Measurements from ENCODE around the gene COL18A1.
"Not testable (repeated sequence)": the region's sequence is repeated elsewhere in the genome, so short reads cannot be mapped to it uniquely, and the experiment has no call there.

Gene COL18A1

GRCh38 chr21:45517249-45518065, 112.5 kb downstream of the COL18A1 start:
- no peak overlapping the region for H3K4me3 ChIP-seq (ENCODE audit: low read depth, low read length)

DNA sequence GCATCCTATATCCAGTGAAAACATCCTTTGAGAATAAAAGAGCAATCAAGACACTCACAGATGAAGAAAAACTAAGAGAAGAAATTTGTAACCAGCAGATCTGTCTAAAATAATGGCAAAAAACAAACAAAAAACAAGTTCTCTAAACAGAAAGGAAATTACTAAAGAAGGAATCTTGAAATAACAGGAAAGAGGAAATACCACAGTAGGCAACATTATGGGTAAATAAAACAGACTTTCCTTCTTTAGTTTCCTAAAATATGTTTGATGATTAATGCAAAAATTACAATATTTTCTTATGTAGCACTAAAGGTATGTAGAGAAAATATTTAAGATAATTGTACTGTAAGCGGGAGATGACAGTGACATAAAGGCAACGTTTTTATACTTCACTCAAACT, 113.8 kb downstream of the COL18A1 start:
- no peak overlapping the region for H3K4me3 ChIP-seq (ENCODE audit: low read depth, low read length)
- DNase-seq (ENCODE audit: low read depth): no peak

More at GRCh38 chr21:45517249-45518065, 112.5 kb downstream of the COL18A1 start:
- no peak for DNase-seq (ENCODE audit: low read depth)

- no peak for DNase-seq (ENCODE audit: low read depth)
- H3K4me3 ChIP-seq (ENCODE audit: low read depth, low read length): no peak overlapping the region
Observed at GRCh38 chr21:45519182-45519581, 114.2 kb downstream of the COL18A1 start.

DNA sequence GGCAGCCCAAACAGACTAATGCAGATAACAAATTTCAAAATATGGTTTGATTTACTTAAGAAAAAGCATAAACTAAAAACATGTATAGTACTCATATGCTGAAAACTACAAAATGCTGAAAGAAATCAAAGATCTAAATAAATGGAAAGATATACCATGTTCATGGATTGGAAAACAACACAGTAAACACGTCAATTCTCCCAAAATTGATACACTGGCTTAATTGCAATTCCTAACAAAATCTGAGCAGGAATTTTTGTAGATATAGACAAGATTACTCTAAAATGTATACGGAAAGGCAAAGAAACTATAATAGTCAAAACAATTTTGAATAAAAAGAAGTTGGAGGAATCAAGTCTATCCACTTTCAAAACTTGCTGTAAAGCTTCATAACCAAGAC, 116.3 kb downstream of the COL18A1 start:
- DNase-seq (ENCODE audit: low read depth): no peak
- H3K4me3 ChIP-seq (ENCODE audit: low read depth, low read length): no peak overlapping the region

DNA sequence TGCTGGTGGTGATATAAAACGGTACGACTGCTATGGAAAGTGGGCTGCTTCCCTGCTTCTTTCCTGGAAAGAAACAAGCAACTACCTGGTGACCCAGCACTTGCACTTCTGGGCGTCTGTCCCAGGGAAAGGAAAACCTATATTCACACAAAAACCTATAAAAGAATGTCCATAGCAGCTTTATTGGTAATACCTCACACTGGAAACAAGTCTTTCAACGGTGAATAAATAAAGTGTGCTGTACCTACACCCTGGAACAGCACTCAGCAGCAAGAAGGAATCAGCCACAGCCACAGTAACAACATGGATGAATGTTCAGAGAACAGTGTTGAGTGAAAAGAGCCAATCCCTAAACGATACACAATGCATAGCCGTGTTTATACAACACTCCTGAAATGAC, 117.4 kb downstream of the COL18A1 start:
- no peak overlapping the region for H3K4me3 ChIP-seq (ENCODE audit: low read depth, low read length)
- no peak for DNase-seq (ENCODE audit: low read depth)

DNA sequence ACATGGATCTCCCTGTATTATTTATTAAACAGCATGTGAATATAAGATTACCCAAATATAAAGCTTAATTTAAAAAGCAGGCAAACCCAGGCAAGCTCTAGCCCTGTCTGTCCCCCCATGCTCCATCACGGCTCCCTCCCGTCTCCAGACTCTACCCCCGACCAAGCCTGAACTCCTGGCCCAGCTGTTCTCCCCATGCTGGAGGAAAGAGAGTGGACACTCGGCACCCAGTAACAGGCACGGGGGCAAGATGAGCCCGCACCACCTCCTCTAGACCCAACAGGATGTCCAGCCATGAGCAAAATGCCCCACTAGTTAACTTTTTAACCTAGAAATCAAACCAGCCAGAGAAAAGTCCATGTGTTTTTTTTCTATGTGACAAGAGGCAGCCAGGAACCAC, 118.0 kb downstream of the COL18A1 start:
- H3K4me3 ChIP-seq (ENCODE audit: low read depth, low read length): no peak overlapping the region
- DNase-seq (ENCODE audit: low read depth): no peak

- H3K4me3 ChIP-seq (ENCODE audit: low read depth, low read length): no peak overlapping the region
- DNase-seq (ENCODE audit: low read depth): no peak
Observed at GRCh38 chr21:45523411-45524101, 118.6 kb downstream of the COL18A1 start.

DNA sequence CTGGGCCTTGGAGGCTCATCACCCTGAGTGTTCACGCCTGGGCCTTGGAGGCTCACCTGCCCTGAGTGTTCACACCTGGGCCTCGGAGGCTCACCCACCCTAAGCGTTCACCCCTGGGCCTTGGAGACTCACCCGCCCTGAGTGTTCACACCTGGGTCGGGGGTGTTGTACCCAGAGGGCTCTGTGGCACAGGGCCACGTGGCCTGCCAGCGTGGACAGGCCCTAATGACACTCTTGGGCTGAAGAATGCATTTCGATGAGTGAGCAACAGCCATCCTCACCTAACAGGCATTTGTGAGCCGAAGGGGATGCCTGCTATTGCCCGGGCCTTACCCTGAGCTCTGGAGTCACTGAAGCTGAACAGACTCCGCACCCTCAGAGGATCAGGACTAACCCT, 119.8 kb downstream of the COL18A1 start:
- H3K4me3 ChIP-seq (ENCODE audit: low read depth, low read length): no peak overlapping the region
- DNase-seq (ENCODE audit: low read depth): no peak

DNA sequence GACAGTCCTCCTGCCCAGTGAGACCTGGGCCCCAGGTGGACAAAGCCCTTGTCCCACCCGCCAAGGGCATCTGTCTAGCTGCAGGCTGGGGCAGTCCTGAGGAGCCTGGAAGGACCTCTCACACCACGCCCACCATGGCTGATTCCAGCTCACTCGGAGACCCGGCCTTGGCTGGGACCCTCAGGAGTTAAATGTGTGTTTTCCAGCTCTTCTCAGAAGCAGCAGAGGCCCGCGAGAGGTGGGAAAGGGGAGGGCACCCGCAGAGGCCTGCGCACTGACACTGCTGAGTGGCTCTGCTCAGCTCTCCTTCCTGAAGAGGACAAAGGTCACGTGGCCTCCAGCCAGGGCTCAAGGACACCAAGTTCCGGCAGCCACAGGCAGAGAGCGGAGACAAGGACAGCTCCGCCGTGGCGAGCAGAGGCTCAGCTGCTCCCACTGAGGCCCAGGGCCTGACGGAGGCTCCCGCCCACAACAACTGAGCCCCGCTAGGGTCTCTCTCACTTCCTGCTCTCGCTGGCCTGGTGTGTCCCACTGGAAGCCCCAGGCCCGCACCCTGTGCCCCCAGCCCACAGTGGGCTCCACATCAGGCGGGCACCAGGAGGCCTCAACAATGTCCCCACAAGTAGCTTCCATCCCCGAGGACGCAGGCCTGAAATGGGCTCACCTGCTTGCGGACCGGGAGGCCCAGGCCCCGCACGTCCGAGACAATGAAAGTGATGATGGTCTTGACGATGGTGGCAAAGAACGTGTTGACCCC, 120.4 kb downstream of the COL18A1 start:
- no peak overlapping the region for H3K4me3 ChIP-seq (ENCODE audit: low read depth, low read length)
- no peak for DNase-seq (ENCODE audit: low read depth)

GRCh38 chr21:45525910-45526306, 120.9 kb downstream of the COL18A1 start:
- H3K4me3 ChIP-seq (ENCODE audit: low read depth, low read length): no peak overlapping the region
- DNase-seq (ENCODE audit: low read depth): no peak

- DNase-seq (ENCODE audit: low read depth); H3K4me3 ChIP-seq (ENCODE audit: low read depth, low read length): not testable (repeated sequence)
Observed at GRCh38 chr21:45527151-45527999, 122.4 kb downstream of the COL18A1 start.

- H3K4me3 ChIP-seq (ENCODE audit: low read depth, low read length): no peak overlapping the region
- DNase-seq (ENCODE audit: low read depth): no peak
Observed at GRCh38 chr21:45528028-45528705, 123.2 kb downstream of the COL18A1 start.

GRCh38 chr21:45528981-45529784, 124.2 kb downstream of the COL18A1 start:
- no peak for DNase-seq (ENCODE audit: low read depth)

DNA sequence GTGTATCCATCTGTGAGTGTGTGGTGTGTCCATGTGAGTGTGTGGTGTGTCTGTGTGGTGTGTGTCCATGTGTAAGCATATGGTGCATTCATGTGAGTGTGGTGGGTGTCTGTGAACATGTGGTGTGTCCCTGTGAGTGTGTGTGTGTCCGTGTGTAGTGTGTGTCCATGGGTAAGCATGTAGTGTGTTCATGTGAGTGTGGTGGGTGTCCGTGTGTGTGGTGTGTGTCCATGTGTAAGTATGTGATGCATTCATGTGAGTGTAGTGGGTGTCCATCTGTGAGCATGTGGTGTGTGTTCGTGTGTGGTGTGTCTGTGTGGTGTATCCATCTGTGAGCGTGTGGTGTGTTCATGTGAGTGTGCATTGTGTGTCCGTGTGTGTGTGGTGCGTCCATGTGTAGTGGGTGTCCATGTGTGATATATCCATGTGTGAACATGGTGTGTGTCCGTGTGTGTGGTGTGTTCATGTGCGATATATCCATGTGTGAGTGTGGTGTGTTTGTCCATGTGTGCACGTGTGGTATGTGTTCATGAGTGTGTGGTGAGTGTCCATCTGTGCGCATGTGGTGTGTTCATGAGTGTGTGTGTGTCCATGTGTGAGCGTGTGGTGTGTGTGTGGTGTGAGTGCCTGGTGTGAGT, 124.9 kb downstream of the COL18A1 start:
- DNase-seq (ENCODE audit: low read depth): no peak
- H3K4me3 ChIP-seq (ENCODE audit: low read depth, low read length): no peak overlapping the region

More at GRCh38 chr21:45528981-45529784, 124.2 kb downstream of the COL18A1 start:
- no peak overlapping the region for H3K4me3 ChIP-seq (ENCODE audit: low read depth, low read length)

- no peak overlapping the region for H3K4me3 ChIP-seq (ENCODE audit: low read depth, low read length)
- no peak for DNase-seq (ENCODE audit: low read depth)
Observed at GRCh38 chr21:45530423-45531113, 125.6 kb downstream of the COL18A1 start.

DNA sequence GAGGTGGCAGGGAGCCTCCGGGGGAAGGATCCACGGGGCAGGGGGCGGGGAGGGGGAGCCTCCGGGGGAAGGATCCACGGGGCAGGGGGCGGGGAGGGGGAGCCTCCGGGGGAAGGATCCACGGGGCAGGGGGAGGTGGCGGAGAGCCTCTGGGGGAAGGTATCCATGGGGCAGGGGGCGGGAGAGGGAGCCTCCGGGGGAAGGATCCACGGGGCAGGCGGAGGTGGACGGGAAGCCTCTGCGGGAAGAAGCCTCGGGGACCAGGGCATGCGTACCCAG, 126.1 kb downstream of the COL18A1 start:
- DNase-seq (ENCODE audit: low read depth); H3K4me3 ChIP-seq (ENCODE audit: low read depth, low read length): not testable (repeated sequence)
